ENCODE results near the gene CCDC178.

The CCDC178 gene

GRCh38 chr18:33440060-33441043 lies at the start of gene CCDC178:
Gene CCDC178 (minus strand): TSS chr18:33440721. CDS start chr18:33412088, 28,633 bp downstream.
- TF ChIP-seq, protein P1, sequence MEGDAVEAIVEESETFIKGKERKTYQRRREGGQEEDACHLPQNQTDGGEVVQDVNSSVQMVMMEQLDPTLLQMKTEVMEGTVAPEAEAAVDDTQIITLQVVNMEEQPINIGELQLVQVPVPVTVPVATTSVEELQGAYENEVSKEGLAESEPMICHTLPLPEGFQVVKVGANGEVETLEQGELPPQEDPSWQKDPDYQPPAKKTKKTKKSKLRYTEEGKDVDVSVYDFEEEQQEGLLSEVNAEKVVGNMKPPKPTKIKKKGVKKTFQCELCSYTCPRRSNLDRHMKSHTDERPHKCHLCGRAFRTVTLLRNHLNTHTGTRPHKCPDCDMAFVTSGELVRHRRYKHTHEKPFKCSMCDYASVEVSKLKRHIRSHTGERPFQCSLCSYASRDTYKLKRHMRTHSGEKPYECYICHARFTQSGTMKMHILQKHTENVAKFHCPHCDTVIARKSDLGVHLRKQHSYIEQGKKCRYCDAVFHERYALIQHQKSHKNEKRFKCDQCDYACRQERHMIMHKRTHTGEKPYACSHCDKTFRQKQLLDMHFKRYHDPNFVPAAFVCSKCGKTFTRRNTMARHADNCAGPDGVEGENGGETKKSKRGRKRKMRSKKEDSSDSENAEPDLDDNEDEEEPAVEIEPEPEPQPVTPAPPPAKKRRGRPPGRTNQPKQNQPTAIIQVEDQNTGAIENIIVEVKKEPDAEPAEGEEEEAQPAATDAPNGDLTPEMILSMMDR (conservative IDR thresholded peaks at IDR 0.05; ENCODE audit: low read depth, low read length), result peak; percentile 65
- peak within 1 kb of the TSS; percentile 47 for H3K4me3 ChIP-seq (ENCODE audit: low read length)
- peak; percentile 43 for DNase-seq (ENCODE audit: low read depth)

GRCh38 chr18:33483908-33484307 lies 43.4 kb upstream of the CCDC178 start:
- DNase-seq (ENCODE audit: low read depth), result no peak
- no peak overlapping the region for H3K4me3 ChIP-seq (ENCODE audit: low read length)
- TF ChIP-seq, protein P1 (conservative IDR thresholded peaks at IDR 0.05; ENCODE audit: low read depth, low read length), result no peak

DNA sequence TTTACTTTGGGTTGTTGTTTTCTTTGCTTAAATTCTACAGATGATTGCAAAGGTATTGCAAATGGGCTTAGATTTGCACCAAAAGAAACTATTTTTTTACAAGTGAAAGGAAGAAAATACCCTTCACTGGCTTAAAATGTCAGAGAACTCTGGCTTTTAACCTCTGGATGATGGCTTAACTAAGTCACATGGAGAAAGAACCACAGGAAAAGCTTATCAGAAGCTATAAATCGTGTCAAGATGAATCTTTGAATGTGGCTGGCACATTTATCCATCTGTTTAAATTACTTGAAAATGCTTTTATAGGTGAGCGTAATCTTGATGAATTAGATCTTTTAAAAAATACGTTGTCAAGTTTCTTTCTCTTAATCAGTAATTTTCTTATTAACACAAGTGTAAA lies 32.0 kb upstream of the CCDC178 start:
- TF ChIP-seq, protein P1 (conservative IDR thresholded peaks at IDR 0.05; ENCODE audit: low read depth, low read length), result no peak
- H3K4me3 ChIP-seq (ENCODE audit: low read length), result no peak overlapping the region
- DNase-seq (ENCODE audit: low read depth), result no peak

- TF ChIP-seq, protein P1 (conservative IDR thresholded peaks at IDR 0.05; ENCODE audit: low read depth, low read length), result no peak
- no peak for DNase-seq (ENCODE audit: low read depth)
- H3K4me3 ChIP-seq (ENCODE audit: low read length), result no peak overlapping the region
These were observed 29.7 kb upstream of the CCDC178 start for GRCh38 chr18:33470216-33470615.

DNA sequence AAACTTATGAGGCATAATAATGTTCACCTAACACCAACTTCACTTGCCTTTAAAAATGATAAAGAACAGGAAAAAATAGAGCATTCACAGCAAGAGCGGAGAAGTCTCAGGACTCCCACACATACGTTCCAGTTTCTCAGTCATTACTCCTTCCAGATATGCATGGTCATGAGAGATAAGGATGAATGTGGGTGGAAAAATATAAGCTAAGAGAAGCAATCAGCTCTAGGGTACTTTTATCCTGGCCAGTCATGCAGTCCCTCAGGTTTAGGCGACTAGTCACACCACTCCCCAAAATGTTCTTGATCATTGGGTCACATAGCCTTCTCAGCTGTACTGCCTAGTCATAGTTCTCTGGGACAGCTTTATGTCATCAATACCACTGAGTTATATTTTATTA lies 29.2 kb upstream of the CCDC178 start:
- TF ChIP-seq, protein P1 (conservative IDR thresholded peaks at IDR 0.05; ENCODE audit: low read depth, low read length), result no peak
- no peak for DNase-seq (ENCODE audit: low read depth)

GRCh38 chr18:33467531-33467930 lies 27.0 kb upstream of the CCDC178 start:
- TF ChIP-seq, protein P1 (conservative IDR thresholded peaks at IDR 0.05; ENCODE audit: low read depth, low read length), result no peak
- H3K4me3 ChIP-seq (ENCODE audit: low read length), result no peak overlapping the region
- no peak for DNase-seq (ENCODE audit: low read depth)

More for the DNA sequence above, 29.2 kb upstream of the CCDC178 start:
- no peak overlapping the region for H3K4me3 ChIP-seq (ENCODE audit: low read length)

DNA sequence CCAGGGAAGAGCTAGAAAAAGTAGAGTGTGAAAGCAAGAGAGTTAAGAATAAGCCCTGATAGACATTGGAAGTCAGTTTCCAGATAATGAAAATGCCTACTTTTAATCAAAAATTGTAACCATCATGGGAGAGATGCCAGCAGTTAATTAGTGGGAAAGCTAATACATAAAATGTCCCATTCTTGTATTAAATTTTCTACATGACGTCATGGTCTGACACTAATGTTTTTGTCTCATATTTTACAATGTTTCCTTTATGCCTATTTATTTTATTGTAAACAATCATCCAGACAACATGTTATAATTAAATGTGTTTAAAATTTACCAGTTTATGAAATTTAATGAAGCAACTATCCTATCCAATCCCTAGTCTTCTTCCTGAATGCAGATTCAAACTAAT lies 26.3 kb upstream of the CCDC178 start:
- DNase-seq (ENCODE audit: low read depth), result no peak
- no peak overlapping the region for H3K4me3 ChIP-seq (ENCODE audit: low read length)
- TF ChIP-seq, protein P1 (conservative IDR thresholded peaks at IDR 0.05; ENCODE audit: low read depth, low read length), result no peak

Data from retinal pigment epithelial cell (primary cell).